ENCODE data around the gene MS4A10. TPM values are rescaled to one million over a fixed set of nuclear protein-coding genes. Genes with fewer than 3 reads are reported as not detected.

Gene MS4A10
- total and polyA plus RNA-seq, 4 donors, result not detected

DNA sequence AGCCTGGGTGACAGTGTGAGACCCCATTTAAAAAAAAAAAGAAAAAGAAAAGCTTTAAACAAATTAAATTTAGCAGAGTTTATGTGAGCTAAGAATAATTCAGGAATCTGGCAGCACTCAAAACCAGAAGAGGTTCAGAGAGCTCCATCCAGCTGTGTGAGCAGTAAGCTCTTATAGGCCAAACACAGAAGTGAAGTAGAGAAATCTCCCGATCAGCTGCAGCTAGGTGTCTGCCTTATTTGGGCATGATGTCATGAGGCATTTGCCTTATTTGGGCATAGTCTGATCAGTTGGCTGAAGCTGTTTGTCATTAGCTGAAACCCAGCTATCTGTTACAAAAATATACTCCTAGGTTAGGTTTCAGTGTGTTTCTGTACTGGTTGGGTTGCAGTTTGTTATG is 20.3 kb upstream of the MS4A10 start:
- H3K9me3 ChIP-seq (ENCODE audit: control insufficient read depth in 4 of 4, insufficient read depth in 3 of 4, low read length in 3 of 4), result no peaks in the 10 kb centered on the region
- 37 to 57% methylated on average over 1 of the region's 1 CpG for WGBS, 2 donors
- no peak overlapping the region for H3K27ac ChIP-seq (ENCODE audit: low read depth in 1 of 2, low read length in 1 of 2)
- H3K36me3 ChIP-seq (ENCODE audit: control insufficient read depth in 4 of 4, insufficient read depth in 4 of 4, low read length in 4 of 4), result no peaks in the 10 kb centered on the region
- peaks cover 0 to 2% (median 0%) of the 10 kb centered on the region in 5 donors for H3K4me1 ChIP-seq (ENCODE audit: control insufficient read depth in 5 of 5, insufficient read depth in 5 of 5, low read length in 5 of 5)
- H3K9ac ChIP-seq (ENCODE audit: insufficient read depth in 1 of 2, low read length in 2 of 2), result no peak overlapping the region
- ATAC-seq (ENCODE audit: insufficient read depth, low FRiP score) (no peak), DNase-seq (no peak)
- TF ChIP-seq, protein P1, sequence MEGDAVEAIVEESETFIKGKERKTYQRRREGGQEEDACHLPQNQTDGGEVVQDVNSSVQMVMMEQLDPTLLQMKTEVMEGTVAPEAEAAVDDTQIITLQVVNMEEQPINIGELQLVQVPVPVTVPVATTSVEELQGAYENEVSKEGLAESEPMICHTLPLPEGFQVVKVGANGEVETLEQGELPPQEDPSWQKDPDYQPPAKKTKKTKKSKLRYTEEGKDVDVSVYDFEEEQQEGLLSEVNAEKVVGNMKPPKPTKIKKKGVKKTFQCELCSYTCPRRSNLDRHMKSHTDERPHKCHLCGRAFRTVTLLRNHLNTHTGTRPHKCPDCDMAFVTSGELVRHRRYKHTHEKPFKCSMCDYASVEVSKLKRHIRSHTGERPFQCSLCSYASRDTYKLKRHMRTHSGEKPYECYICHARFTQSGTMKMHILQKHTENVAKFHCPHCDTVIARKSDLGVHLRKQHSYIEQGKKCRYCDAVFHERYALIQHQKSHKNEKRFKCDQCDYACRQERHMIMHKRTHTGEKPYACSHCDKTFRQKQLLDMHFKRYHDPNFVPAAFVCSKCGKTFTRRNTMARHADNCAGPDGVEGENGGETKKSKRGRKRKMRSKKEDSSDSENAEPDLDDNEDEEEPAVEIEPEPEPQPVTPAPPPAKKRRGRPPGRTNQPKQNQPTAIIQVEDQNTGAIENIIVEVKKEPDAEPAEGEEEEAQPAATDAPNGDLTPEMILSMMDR (IDR thresholded peaks at IDR 0.05; ENCODE audit: control extremely low read depth, extremely low read depth), result no peak
- no peak overlapping the region for H3K4me3 ChIP-seq
- peaks cover 0 to 2% (median 0%) of the 10 kb centered on the region in 3 donors for H3K27me3 ChIP-seq (ENCODE audit: control insufficient read depth in 3 of 3, insufficient read depth in 3 of 3, low read length in 2 of 3)

DNA sequence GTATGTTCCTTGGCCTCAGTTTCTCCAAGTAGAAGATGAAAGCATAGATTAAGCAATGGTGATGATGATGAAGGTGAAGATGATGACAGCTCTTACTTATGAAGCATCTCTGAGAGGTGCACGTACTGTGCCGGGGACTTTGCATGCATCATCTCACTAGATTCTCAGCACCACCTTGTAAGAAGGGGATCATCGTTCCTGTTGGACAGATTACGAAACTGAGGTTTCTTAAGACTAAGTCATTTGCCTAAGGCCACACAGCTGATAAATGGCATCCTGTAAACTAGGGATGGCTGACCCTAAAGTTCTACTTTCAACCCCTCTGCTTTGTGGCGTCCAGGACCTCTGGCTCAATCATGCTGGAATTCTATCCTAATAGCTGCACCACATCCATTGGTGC is 19.8 kb upstream of the MS4A10 start:
- DNase-seq (no peak), ATAC-seq (ENCODE audit: insufficient read depth, low FRiP score) (no peak)
- H3K9ac ChIP-seq (ENCODE audit: insufficient read depth in 1 of 2, low read length in 2 of 2), result no peak overlapping the region
- 74 to 83% methylated on average over 5 of the region's 5 CpGs for WGBS, 2 donors
- TF ChIP-seq, protein P1 (IDR thresholded peaks at IDR 0.05; ENCODE audit: control extremely low read depth, extremely low read depth), result no peak
- peaks cover 0 to 2% (median 0%) of the 10 kb centered on the region in 3 donors for H3K27me3 ChIP-seq (ENCODE audit: control insufficient read depth in 3 of 3, insufficient read depth in 3 of 3, low read length in 2 of 3)
- H3K27ac ChIP-seq (ENCODE audit: low read depth in 1 of 2, low read length in 1 of 2), result no peak overlapping the region
- H3K4me3 ChIP-seq, result no peak overlapping the region
- H3K4me1 ChIP-seq (ENCODE audit: control insufficient read depth in 5 of 5, insufficient read depth in 5 of 5, low read length in 5 of 5), result peaks cover 0 to 2% (median 0%) of the 10 kb centered on the region in 5 donors
- no peaks in the 10 kb centered on the region for H3K36me3 ChIP-seq (ENCODE audit: control insufficient read depth in 4 of 4, insufficient read depth in 4 of 4, low read length in 4 of 4)
- no peaks in the 10 kb centered on the region for H3K9me3 ChIP-seq (ENCODE audit: control insufficient read depth in 4 of 4, insufficient read depth in 3 of 4, low read length in 3 of 4)

DNA sequence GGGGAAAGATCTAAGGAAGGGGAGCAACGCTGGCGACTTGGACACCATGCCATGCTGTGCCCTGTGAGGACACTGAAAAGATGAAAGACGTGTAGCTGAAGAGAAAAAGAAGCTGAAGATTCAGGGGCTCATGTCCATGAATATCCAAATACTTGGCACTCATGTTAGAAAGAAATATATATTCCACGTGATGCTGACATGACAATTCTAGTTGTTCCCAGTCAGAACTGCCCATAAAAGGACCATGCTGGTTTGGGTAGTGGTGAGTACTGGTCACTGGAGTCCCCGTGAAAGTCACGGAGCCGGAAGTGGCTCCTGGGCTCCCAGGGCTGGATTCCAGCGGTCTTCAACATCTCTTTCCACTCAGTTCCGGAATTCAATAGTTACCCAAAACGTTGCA is 18.6 kb upstream of the MS4A10 start:
- WGBS, 2 donors, result 85 to 89% methylated on average over 10 of the region's 10 CpGs
- H3K9me3 ChIP-seq (ENCODE audit: control insufficient read depth in 4 of 4, insufficient read depth in 3 of 4, low read length in 3 of 4), result no peaks in the 10 kb centered on the region
- peaks cover 0 to 2% (median 0%) of the 10 kb centered on the region in 5 donors for H3K4me1 ChIP-seq (ENCODE audit: control insufficient read depth in 5 of 5, insufficient read depth in 5 of 5, low read length in 5 of 5)
- TF ChIP-seq, protein P1 (IDR thresholded peaks at IDR 0.05; ENCODE audit: control extremely low read depth, extremely low read depth), result no peak
- H3K4me3 ChIP-seq, result no peak overlapping the region
- peaks cover 0 to 2% (median 0%) of the 10 kb centered on the region in 3 donors for H3K27me3 ChIP-seq (ENCODE audit: control insufficient read depth in 3 of 3, insufficient read depth in 3 of 3, low read length in 2 of 3)
- H3K36me3 ChIP-seq (ENCODE audit: control insufficient read depth in 4 of 4, insufficient read depth in 4 of 4, low read length in 4 of 4), result no peaks in the 10 kb centered on the region
- H3K27ac ChIP-seq (ENCODE audit: low read depth in 1 of 2, low read length in 1 of 2), result no peak overlapping the region
- no peak overlapping the region for H3K9ac ChIP-seq (ENCODE audit: insufficient read depth in 1 of 2, low read length in 2 of 2)
- ATAC-seq (ENCODE audit: insufficient read depth, low FRiP score), result no peak
- DNase-seq, result no peak

DNA sequence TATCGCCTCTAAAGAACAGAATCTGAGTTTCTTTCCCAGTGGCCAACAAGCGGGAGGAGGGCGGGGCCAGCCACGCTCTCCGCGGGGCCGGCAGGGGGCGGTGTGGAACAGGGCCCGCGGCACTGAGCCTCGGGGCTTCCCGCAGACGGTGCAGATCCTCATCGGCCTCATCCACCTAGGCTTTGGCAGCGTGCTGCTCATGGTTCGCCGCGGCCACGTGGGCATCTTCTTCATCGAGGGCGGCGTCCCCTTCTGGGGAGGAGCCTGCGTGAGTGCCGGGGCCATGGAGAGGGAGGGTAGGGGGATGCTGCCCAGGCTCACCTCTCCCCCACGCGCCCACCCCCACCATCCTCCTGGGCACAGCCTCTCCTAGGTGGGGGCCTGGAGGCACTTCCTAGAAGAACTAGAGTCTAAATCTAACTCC is 17.7 kb upstream of the MS4A10 start:
- Histone ChIP-seq H3K9ac (ENCODE audit: insufficient read depth in 1 of 2, low read length in 2 of 2) (no peak overlapping the region), H3K27ac (ENCODE audit: low read depth in 1 of 2, low read length in 1 of 2) (no peak overlapping the region), H3K27me3 (ENCODE audit: control insufficient read depth in 3 of 3, insufficient read depth in 3 of 3, low read length in 2 of 3) (peaks cover 0 to 2% (median 0%) of the 10 kb centered on the region in 3 donors), H3K4me3 (no peak overlapping the region), H3K9me3 (ENCODE audit: control insufficient read depth in 4 of 4, insufficient read depth in 3 of 4, low read length in 3 of 4) (no peaks in the 10 kb centered on the region), H3K36me3 (ENCODE audit: control insufficient read depth in 4 of 4, insufficient read depth in 4 of 4, low read length in 4 of 4) (no peaks in the 10 kb centered on the region), H3K4me1 (ENCODE audit: control insufficient read depth in 5 of 5, insufficient read depth in 5 of 5, low read length in 5 of 5) (peaks cover 0 to 2% (median 0%) of the 10 kb centered on the region in 5 donors)
- DNase-seq (no peak), ATAC-seq (ENCODE audit: insufficient read depth, low FRiP score) (no peak)
- TF ChIP-seq, protein P1 (IDR thresholded peaks at IDR 0.05; ENCODE audit: control extremely low read depth, extremely low read depth), result no peak
- 26 to 37% methylated on average over 26 of the region's 26 CpGs for WGBS, 2 donors
